Mesendoderm (in vitro differentiated cells): ENCODE results near the gene DEFB121. TPM values are rescaled to one million over a fixed set of nuclear protein-coding genes. Genes with fewer than 3 reads are reported as not detected.

Experiments used
- DNase-seq: peaks from one replicate; pipeline ENCODE4 v3.0.0; 2013
- H2AK5ac ChIP-seq: 2 replicates; pipeline ENCODE4 v1.6.1; 2013; ENCODE audit warnings: low read length, inconsistent platforms
- H2BK120ac ChIP-seq: 2 replicates; pipeline ENCODE4 v1.6.1; 2013; ENCODE audit warnings: low read depth, mild to moderate bottlenecking, low read length, moderate library complexity, mixed read lengths
- H2BK15ac ChIP-seq: replicated peaks from 2 replicates; pipeline ENCODE4 v1.6.1; 2013; ENCODE audit warnings: low read depth, mild to moderate bottlenecking, moderate library complexity
- H2BK5ac ChIP-seq: 2 replicates; pipeline ENCODE4 v1.6.1; 2013; ENCODE audit warnings: low read length, inconsistent platforms
- H3K18ac ChIP-seq: 2 replicates; pipeline ENCODE4 v1.6.1; 2013; ENCODE audit warnings: mild to moderate bottlenecking, low read length, mixed read lengths
- H3K23ac ChIP-seq: one replicate; pipeline ENCODE4 v1.6.1; 2013; ENCODE audit warnings: low read length
- H3K27ac ChIP-seq: 2 replicates; pipeline ENCODE4 v1.5.1; 2013; ENCODE audit warnings: low read depth, mild to moderate bottlenecking, inconsistent platforms, low read length, moderate library complexity
- H3K27me3 ChIP-seq: 2 replicates; pipeline ENCODE4 v1.6.1; 2013; ENCODE audit warnings: low read length, control low read depth, mild to moderate bottlenecking, inconsistent platforms; ENCODE audit not compliant: insufficient read depth, poor library complexity
- H3K36me3 ChIP-seq: 2 replicates; pipeline ENCODE4 v1.6.1; 2013; ENCODE audit warnings: low read length, inconsistent platforms; ENCODE audit not compliant: control insufficient read depth, insufficient read depth
- H3K4ac ChIP-seq: one replicate; pipeline ENCODE4 v1.6.1; 2013; ENCODE audit warnings: low read depth, mild to moderate bottlenecking, low read length, moderate library complexity
- H3K4me1 ChIP-seq: 2 replicates; pipeline ENCODE4 v1.6.1; 2013; ENCODE audit warnings: low read depth, low read length, inconsistent platforms; ENCODE audit not compliant: control insufficient read depth
- H3K4me2 ChIP-seq: 2 replicates; pipeline ENCODE4 v1.6.1; 2013; ENCODE audit warnings: low read length
- H3K4me3 ChIP-seq: 2 replicates; pipeline ENCODE4 v1.5.1; 2013; ENCODE audit warnings: mild to moderate bottlenecking, low read length
- H3K56ac ChIP-seq: one replicate; pipeline ENCODE4 v1.6.1; 2013; ENCODE audit warnings: low read length
- H3K79me1 ChIP-seq: 2 replicates; pipeline ENCODE4 v1.6.1; 2013; ENCODE audit warnings: low read length, inconsistent platforms
- H3K79me2 ChIP-seq: 2 replicates; pipeline ENCODE4 v1.6.1; 2013; ENCODE audit warnings: mild to moderate bottlenecking, low read length; ENCODE audit not compliant: control insufficient read depth, insufficient read depth
- H3K9ac ChIP-seq: 2 replicates; pipeline ENCODE4 v1.6.1; 2013; ENCODE audit warnings: low read length, inconsistent platforms
- H4K5ac ChIP-seq: one replicate; pipeline ENCODE4 v1.6.1; 2013; ENCODE audit warnings: low read length
- H4K8ac ChIP-seq: one replicate; pipeline ENCODE4 v1.6.1; 2013; ENCODE audit warnings: low read depth, mild to moderate bottlenecking, control low read depth, low read length, moderate library complexity
- WGBS: extraction: QIAGEN DNeasy Blood & Tissue Kit; methylation state at CpG from one replicate; pipeline ENCODE4 v1.1.7; 2013; ENCODE audit warnings: low lambda C conversion rate, missing lambda C conversion rate; ENCODE audit not compliant: insufficient coverage; ENCODE audit errors: extremely low coverage; 5-methylcytosine and 5-hydroxymethylcytosine counted together
- polyA plus RNA-seq, 2 experiments: library from polyadenylated mRNA; stranded (reverse); fragments of 200-250 nt; gene quantifications; one replicate each; pipeline ENCODE4 v1.2.3, GENCODE V29; 2013

DEFB121 gene
- not detected for polyA plus RNA-seq (2013, experiment 1 of 2)
- polyA plus RNA-seq (2013, experiment 2 of 2), result not detected

DNA sequence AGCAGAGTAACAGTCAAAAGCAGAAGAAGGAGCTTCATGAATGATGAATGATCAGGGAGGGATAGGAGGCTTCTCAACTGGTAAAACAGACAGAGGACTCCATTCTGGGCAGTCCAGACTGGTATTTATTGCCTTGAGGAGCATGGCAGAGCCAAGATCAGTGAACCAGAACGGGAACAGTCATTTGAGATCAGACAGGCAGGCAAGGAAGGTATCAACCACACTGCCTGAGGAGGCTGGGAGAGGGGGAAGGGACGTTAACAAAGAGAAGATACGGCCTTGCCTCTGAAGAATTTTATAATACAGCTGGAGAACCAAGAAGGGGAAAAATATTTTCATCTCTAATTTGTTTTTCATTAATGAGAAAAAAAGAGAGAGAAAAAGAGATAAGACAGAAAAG, at the start of gene DEFB121:
TSS of gene DEFB121 (minus strand) at position 101 of the 400 bp plus-strand sequence. CDS start at position 38, 63 bp downstream.
- H3K27me3 ChIP-seq, result no peaks in the 10 kb centered on the region
- no peaks in the 10 kb centered on the region for H3K79me1 ChIP-seq
- WGBS, result no CpG with 5 or more reads among the region's 3 CpGs
- H2AK5ac ChIP-seq, result no peak within 1 kb of the TSS
- H3K4ac ChIP-seq, result no peak within 1 kb of the TSS
- H2BK5ac ChIP-seq, result no peak within 1 kb of the TSS
- H4K8ac ChIP-seq, result no peak within 1 kb of the TSS
- H3K4me3 ChIP-seq, result no peak within 1 kb of the TSS
- no peaks in the 10 kb centered on the region for H3K36me3 ChIP-seq
- H3K27ac ChIP-seq, result no peak within 1 kb of the TSS
- H3K4me2 ChIP-seq, result no peak within 1 kb of the TSS
- H3K18ac ChIP-seq, result no peak within 1 kb of the TSS
- no peak within 1 kb of the TSS for H3K56ac ChIP-seq
- H2BK120ac ChIP-seq, result no peak within 1 kb of the TSS
- no peaks in the 10 kb centered on the region for H3K4me1 ChIP-seq
- H3K23ac ChIP-seq, result no peak within 1 kb of the TSS
- H3K9ac ChIP-seq, result no peak within 1 kb of the TSS
- H2BK15ac ChIP-seq, result no peak within 1 kb of the TSS
- no peak for DNase-seq
- no peak within 1 kb of the TSS for H4K5ac ChIP-seq
- H3K79me2 ChIP-seq, result no peaks in the 10 kb centered on the region

DNA sequence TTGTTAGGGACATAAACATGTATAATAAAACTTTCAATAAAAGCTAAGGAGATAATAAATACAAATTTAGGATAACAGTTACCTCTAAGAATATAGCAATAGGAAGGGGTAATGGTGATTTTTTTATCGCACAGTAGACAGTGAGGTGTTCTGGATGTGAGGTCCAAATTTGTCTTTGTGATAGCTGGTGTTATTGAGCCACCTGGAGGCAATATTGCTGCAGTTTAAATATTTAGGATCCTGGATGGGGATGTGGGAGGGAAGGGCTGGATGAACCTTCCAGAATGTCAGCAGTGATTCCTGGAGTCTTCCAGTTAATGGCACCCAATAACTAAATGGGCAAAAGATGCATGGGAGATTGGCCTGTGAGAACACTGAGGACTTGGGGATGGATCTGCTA, 48.3 kb upstream of the DEFB121 start:
- no peaks in the 10 kb centered on the region for H3K36me3 ChIP-seq
- DNase-seq, result no peak
- H2AK5ac ChIP-seq, result no peak overlapping the region
- WGBS, result no CpG with 5 or more reads among the region's 1 CpG
- H3K18ac ChIP-seq, result no peak overlapping the region
- no peaks in the 10 kb centered on the region for H3K27me3 ChIP-seq
- no peak overlapping the region for H3K4me2 ChIP-seq
- no peak overlapping the region for H2BK120ac ChIP-seq
- no peak overlapping the region for H4K8ac ChIP-seq
- no peak overlapping the region for H3K4ac ChIP-seq
- no peak overlapping the region for H4K5ac ChIP-seq
- no peak overlapping the region for H3K56ac ChIP-seq
- H3K79me1 ChIP-seq, result no peaks in the 10 kb centered on the region
- H2BK15ac ChIP-seq, result no peak overlapping the region
- H3K27ac ChIP-seq, result no peak overlapping the region
- no peak overlapping the region for H3K4me3 ChIP-seq
- no peaks in the 10 kb centered on the region for H3K79me2 ChIP-seq
- no peak overlapping the region for H3K9ac ChIP-seq
- no peaks in the 10 kb centered on the region for H3K4me1 ChIP-seq
- H3K23ac ChIP-seq, result no peak overlapping the region
- H2BK5ac ChIP-seq, result no peak overlapping the region

GRCh38 chr20:31452575-31452974, 46.6 kb upstream of the DEFB121 start:
- no peak overlapping the region for H3K4ac ChIP-seq
- no peak overlapping the region for H2AK5ac ChIP-seq
- no peak overlapping the region for H4K8ac ChIP-seq
- H3K79me1 ChIP-seq, result no peaks in the 10 kb centered on the region
- H3K27ac ChIP-seq, result no peak overlapping the region
- no peak overlapping the region for H3K23ac ChIP-seq
- no peak overlapping the region for H3K18ac ChIP-seq
- H3K9ac ChIP-seq, result no peak overlapping the region
- H2BK15ac ChIP-seq, result no peak overlapping the region
- no peak overlapping the region for H3K4me2 ChIP-seq
- no peak overlapping the region for H2BK120ac ChIP-seq
- no CpG with 5 or more reads among the region's 2 CpGs for WGBS
- H3K4me1 ChIP-seq, result no peaks in the 10 kb centered on the region
- H3K36me3 ChIP-seq, result no peaks in the 10 kb centered on the region
- H3K79me2 ChIP-seq, result no peaks in the 10 kb centered on the region
- no peaks in the 10 kb centered on the region for H3K27me3 ChIP-seq
- H2BK5ac ChIP-seq, result no peak overlapping the region
- no peak overlapping the region for H3K56ac ChIP-seq
- no peak overlapping the region for H4K5ac ChIP-seq
- H3K4me3 ChIP-seq, result no peak overlapping the region
- no peak for DNase-seq

GRCh38 chr20:31449511-31450414, 43.7 kb upstream of the DEFB121 start:
- Histone ChIP-seq H3K4me3 (no peak overlapping the region), H3K9ac (no peak overlapping the region), H4K5ac (no peak overlapping the region), H3K4me2 (no peak overlapping the region), H3K27me3 (no peaks in the 10 kb centered on the region), H3K56ac (no peak overlapping the region), H3K4ac (no peak overlapping the region), H2BK120ac (no peak overlapping the region), H2BK5ac (no peak overlapping the region), H3K18ac (no peak overlapping the region), H3K79me2 (no peaks in the 10 kb centered on the region), H3K4me1 (no peaks in the 10 kb centered on the region), H2AK5ac (no peak overlapping the region), H4K8ac (no peak overlapping the region), H3K23ac (no peak overlapping the region), H3K36me3 (no peaks in the 10 kb centered on the region), H3K79me1 (no peaks in the 10 kb centered on the region), H2BK15ac (no peak overlapping the region), H3K27ac (no peak overlapping the region)
- WGBS, result no CpG with 5 or more reads among the region's 8 CpGs
- DNase-seq, result no peak

DNA sequence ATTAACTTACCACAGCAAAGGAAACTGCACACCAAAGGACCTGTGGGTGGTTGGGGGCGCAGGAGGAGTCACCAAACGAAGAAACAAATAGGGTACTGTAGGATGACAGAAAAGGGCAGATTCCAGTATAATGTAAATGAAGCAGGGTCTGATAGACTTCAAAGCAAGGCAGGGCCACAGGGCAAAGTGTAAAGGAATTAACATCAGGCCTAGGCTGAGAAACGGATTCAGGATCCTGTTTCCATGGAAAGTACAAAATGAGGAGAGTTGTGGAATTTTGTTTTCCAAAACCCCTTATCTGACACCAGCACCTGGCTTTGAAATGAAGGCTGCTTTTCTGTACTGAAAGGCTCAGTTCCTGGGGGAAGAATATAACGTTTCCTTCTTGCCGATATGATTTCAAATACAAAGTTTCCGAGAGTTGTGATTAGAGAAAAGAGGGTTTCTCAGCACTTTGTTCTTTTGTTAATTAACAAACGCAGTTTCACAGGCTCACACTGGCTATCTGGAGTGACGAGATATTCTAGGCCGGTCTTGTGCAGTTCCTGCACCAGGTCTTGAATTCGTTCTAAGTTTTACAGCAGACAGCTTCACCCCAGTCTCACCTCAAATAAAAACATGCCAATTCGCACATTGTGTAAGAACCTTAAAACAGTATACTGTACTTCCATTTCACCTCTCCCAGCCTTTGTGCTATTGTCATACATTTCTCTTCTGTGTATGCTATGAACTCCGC, 40.2 kb upstream of the DEFB121 start:
- H3K27ac ChIP-seq, result no peak overlapping the region
- H3K27me3 ChIP-seq, result no peaks in the 10 kb centered on the region
- no peak overlapping the region for H2BK5ac ChIP-seq
- no peak overlapping the region for H3K18ac ChIP-seq
- no peak overlapping the region for H4K5ac ChIP-seq
- H3K79me2 ChIP-seq, result no peaks in the 10 kb centered on the region
- H2AK5ac ChIP-seq, result no peak overlapping the region
- H3K9ac ChIP-seq, result no peak overlapping the region
- H3K36me3 ChIP-seq, result no peaks in the 10 kb centered on the region
- H3K56ac ChIP-seq, result no peak overlapping the region
- no peak overlapping the region for H2BK15ac ChIP-seq
- no peak overlapping the region for H3K4ac ChIP-seq
- H4K8ac ChIP-seq, result no peak overlapping the region
- H3K79me1 ChIP-seq, result no peaks in the 10 kb centered on the region
- WGBS, result no CpG with 5 or more reads among the region's 12 CpGs
- H3K4me1 ChIP-seq, result no peaks in the 10 kb centered on the region
- H3K4me2 ChIP-seq, result no peak overlapping the region
- DNase-seq, result no peak
- H2BK120ac ChIP-seq, result no peak overlapping the region
- no peak overlapping the region for H3K23ac ChIP-seq
- H3K4me3 ChIP-seq, result no peak overlapping the region
